Endodermal cell (in vitro differentiated cells): Measurements from ENCODE around the gene KCNJ18. TPM values are rescaled to one million over a fixed set of nuclear protein-coding genes. Genes with fewer than 3 reads are reported as not detected.

Source experiments
- DNase-seq: peaks from one replicate; pipeline ENCODE4 v3.0.0-alpha.2; 2017
- H3K27ac ChIP-seq: 2 replicates; pipeline ENCODE4 v1.5.1; 2013; ENCODE audit warnings: mild to moderate bottlenecking, low read depth, low read length, moderate library complexity
- H3K27me3 ChIP-seq: 2 replicates; pipeline ENCODE4 v1.6.1; 2013; ENCODE audit warnings: mild to moderate bottlenecking, low read length, moderate library complexity; ENCODE audit not compliant: insufficient read depth, control insufficient read depth, poor library complexity, severe bottlenecking
- H3K36me3 ChIP-seq: 2 replicates; pipeline ENCODE4 v1.7.0; 2013; ENCODE audit warnings: mild to moderate bottlenecking, low read length, moderate library complexity; ENCODE audit not compliant: control insufficient read depth, insufficient read depth
- H3K4me1 ChIP-seq: one replicate; pipeline ENCODE4 v1.7.0; 2013; ENCODE audit warnings: low read length; ENCODE audit not compliant: control insufficient read depth, insufficient read depth
- H3K4me3 ChIP-seq: 2 replicates; pipeline ENCODE4 v1.5.1; 2013; ENCODE audit warnings: mild to moderate bottlenecking, low read length, moderate library complexity
- H3K9ac ChIP-seq: 2 replicates; pipeline ENCODE4 v1.6.1; 2013; ENCODE audit warnings: mild to moderate bottlenecking, low read length, moderate library complexity; ENCODE audit not compliant: poor library complexity, severe bottlenecking; ENCODE audit errors: extremely low read depth
- H3K9me3 ChIP-seq: 2 replicates; pipeline ENCODE4 v1.6.1; 2013; ENCODE audit warnings: mild to moderate bottlenecking, low read length, moderate library complexity; ENCODE audit not compliant: control insufficient read depth
- H3K27ac Mint-ChIP-seq: 2 replicates; pipeline ENCODE4 v1.8.0; 2020; ENCODE audit warnings: mixed read lengths
- H3K27me3 Mint-ChIP-seq: 2 replicates; pipeline ENCODE4 v1.8.0; 2021; ENCODE audit warnings: mild to moderate bottlenecking, mixed read lengths; ENCODE audit not compliant: insufficient read depth
- H3K36me3 Mint-ChIP-seq: 2 replicates; pipeline ENCODE4 v1.8.0; 2020; ENCODE audit warnings: low read depth, mixed read lengths
- H3K4me1 Mint-ChIP-seq: 2 replicates; pipeline ENCODE4 v1.8.0; 2020; ENCODE audit warnings: mixed read lengths
- H3K4me3 Mint-ChIP-seq: 2 replicates; pipeline ENCODE4 v1.8.0; 2020; ENCODE audit warnings: mild to moderate bottlenecking, moderate library complexity, mixed read lengths
- H3K9me3 Mint-ChIP-seq: 2 replicates; pipeline ENCODE4 v1.8.0; 2020; ENCODE audit warnings: mild to moderate bottlenecking, mixed read lengths
- WGBS, 2 experiments: methylation state at CpG; one replicate each; pipeline versions ENCODE4 v1.1.5 to v1.1.7; 2013; ENCODE audit warnings: missing lambda C conversion rate in 2 of 2, mixed read lengths in 1 of 2; ENCODE audit not compliant: insufficient coverage in 1 of 2, insufficient read length in 1 of 2; 5-methylcytosine and 5-hydroxymethylcytosine counted together
- total RNA-seq, 2 donors: library from RNA; stranded (reverse); fragmentation: NEBNext Ultra II Directional in 1 of 2; extraction: Animal tissue kit (Norgen Biotek cat#: 25700) in 1 of 2; gene quantifications; 2 replicates in 1 of 2; 3 replicates in 1 of 2; pipeline ENCODE4 v1.2.1, GENCODE V29; 2021
- TF ChIP-seq, protein P1 (sequence below): fragments of 200-600 bp; sonication (generic); conservative IDR thresholded peaks from 2 replicates; pipeline ENCODE4 v1.5.0; 2021; ENCODE audit warnings: antibody characterized with exemption, mild to moderate bottlenecking

KCNJ18 gene
- total RNA-seq, 2 donors from 2014 or later: not detected

DNA sequence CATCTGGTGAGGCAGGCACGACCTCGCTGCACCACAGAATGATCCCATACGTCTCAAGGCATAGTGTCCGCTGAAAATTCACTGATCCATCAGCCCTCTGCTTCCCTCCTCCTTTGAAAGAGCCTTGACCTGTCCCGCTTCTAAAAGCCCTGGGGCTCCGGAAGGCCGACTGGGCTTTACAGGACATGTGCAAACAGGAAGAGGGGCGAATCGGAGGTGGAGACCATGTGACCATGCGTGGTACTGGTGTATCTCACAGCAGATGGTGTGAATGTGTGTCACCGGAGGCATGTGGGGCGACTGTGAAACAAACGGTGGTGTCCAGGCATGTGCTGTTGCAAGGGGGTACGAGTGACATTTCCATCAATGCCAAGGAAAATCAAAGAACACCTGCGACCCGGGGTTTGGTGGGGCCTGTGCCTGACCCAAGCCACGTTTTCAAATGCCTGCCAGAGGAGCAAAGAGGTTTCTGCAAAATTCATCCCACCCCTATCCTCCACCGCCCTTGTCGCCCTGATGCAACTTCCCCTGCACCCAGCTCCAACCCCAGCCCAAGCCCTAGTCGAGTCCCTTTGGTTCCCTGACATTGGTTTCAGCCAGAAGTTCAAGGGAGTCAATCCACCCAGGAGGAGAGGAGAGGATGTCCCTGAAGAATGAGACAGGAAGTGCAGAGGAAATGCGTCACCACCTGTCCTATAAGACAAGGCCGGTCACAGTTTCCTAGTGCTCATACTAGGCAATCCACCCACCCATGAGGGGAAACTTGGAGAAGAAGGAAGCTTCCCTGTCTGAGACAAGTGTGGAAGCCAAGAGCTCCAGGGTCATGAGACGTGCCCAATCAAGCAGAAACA, 5.9 kb upstream of the KCNJ18 start:
- no peak overlapping the region for H3K27ac ChIP-seq
- no peaks in the 10 kb centered on the region for H3K27me3 ChIP-seq
- H3K9me3 ChIP-seq: peaks cover 8% of the 10 kb centered on the region
- H3K27ac Mint-ChIP-seq: no peak overlapping the region
- DNase-seq: no peak
- H3K4me3 Mint-ChIP-seq: no peak overlapping the region
- no peaks in the 10 kb centered on the region for H3K4me1 Mint-ChIP-seq
- peaks cover 2% of the 10 kb centered on the region for H3K36me3 Mint-ChIP-seq
- no peaks in the 10 kb centered on the region for H3K27me3 Mint-ChIP-seq
- H3K9ac ChIP-seq: no peak overlapping the region
- TF ChIP-seq, protein P1, sequence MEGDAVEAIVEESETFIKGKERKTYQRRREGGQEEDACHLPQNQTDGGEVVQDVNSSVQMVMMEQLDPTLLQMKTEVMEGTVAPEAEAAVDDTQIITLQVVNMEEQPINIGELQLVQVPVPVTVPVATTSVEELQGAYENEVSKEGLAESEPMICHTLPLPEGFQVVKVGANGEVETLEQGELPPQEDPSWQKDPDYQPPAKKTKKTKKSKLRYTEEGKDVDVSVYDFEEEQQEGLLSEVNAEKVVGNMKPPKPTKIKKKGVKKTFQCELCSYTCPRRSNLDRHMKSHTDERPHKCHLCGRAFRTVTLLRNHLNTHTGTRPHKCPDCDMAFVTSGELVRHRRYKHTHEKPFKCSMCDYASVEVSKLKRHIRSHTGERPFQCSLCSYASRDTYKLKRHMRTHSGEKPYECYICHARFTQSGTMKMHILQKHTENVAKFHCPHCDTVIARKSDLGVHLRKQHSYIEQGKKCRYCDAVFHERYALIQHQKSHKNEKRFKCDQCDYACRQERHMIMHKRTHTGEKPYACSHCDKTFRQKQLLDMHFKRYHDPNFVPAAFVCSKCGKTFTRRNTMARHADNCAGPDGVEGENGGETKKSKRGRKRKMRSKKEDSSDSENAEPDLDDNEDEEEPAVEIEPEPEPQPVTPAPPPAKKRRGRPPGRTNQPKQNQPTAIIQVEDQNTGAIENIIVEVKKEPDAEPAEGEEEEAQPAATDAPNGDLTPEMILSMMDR: no peak
- H3K9me3 Mint-ChIP-seq: peaks cover 86% of the 10 kb centered on the region
- WGBS, 2 experiments: 73 to 75% methylated on average over 19 to 23 of the region's 23 CpGs
- H3K4me3 ChIP-seq: no peak overlapping the region
- no peaks in the 10 kb centered on the region for H3K36me3 ChIP-seq
- H3K4me1 ChIP-seq: no peaks in the 10 kb centered on the region

DNA sequence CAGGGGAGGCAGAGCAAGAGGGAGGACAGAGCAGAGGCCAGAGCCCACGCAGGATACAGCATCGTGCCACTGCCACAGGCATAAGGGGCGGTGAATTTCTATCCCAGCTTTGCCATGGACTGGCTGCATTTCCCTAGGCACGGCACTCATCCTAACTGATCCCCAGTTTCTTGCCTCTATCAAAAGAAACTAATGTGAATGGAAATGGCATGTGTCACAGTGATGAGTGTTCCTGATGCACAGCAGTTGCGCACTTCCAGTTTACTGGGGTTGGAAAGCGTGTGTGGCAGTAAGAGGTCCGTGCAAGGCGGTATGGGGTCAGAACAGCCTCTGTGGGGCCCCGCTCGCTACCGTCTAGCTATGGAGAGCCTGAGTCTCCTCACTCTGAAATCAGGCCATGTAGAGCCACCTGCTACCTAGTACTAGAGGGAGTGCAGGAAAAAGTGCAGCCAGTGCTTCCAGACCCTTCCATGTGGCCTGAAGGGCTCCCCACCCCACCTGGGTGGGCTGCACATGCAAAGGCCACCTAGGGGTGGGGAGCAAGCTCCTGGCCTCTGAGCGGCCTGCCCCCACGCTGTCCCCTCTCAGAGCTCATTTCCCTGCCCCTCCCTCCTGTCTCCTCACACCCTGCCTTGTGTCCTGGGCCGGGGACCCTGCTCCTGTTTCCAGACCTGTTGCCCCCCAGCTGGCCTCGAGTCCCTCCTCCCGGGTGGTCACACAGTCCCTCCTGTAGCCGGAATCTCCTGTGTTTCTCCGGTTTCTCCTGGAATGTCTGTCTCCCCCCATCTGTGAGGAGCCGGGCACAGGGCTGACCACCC, 5.0 kb upstream of the KCNJ18 start:
- Histone ChIP-seq H3K4me1 (no peaks in the 10 kb centered on the region), H3K36me3 (no peaks in the 10 kb centered on the region), H3K9ac (no peak overlapping the region), H3K4me3 (no peak overlapping the region), H3K27ac (no peak overlapping the region), H3K9me3 (peaks cover 8% of the 10 kb centered on the region), H3K27me3 (no peaks in the 10 kb centered on the region)
- Mint-ChIP-seq H3K36me3 (peaks cover 2% of the 10 kb centered on the region), H3K4me1 (no peaks in the 10 kb centered on the region), H3K4me3 (no peak overlapping the region), H3K9me3 (peaks cover 87% of the 10 kb centered on the region), H3K27me3 (no peaks in the 10 kb centered on the region), H3K27ac (no peak overlapping the region)
- 73 to 86% methylated on average over 12 to 19 of the region's 19 CpGs for WGBS, 2 experiments
- TF ChIP-seq, protein P1: no peak
- DNase-seq: no peak

DNA sequence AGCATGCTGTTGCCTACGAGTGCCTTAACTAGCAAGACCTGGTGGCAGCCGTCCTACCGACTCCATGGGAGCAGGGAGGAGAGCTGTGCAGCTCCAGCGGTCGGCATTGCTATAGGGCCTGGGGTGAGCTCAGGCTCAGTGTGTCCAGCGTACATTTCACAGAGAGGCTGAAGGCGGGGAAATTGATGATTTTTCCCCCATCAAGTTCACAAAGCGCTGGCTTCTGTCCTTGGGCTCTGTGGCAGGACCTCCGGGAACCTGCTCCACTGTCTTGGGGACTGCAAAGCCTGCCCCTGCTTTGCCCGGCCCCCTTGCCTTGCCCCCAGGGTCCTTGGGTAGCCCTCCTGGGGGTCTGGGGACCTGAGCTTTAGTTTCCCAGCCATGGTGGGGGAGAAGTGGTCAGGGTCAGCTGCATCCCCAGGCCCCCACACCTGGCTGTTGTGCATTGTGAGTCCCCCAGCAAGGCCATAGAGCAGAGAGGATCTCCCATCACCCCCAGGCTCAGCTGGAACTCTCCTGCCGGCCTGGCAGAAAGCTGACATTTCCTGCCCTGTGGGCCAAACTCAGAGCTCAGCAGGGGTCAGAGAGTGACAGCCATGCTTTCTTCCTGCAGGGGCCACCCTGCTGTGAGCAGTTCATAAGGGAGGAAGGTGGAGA, 3.9 kb upstream of the KCNJ18 start:
- Mint-ChIP-seq H3K36me3 (peaks cover 2% of the 10 kb centered on the region), H3K27ac (no peak overlapping the region), H3K4me1 (no peaks in the 10 kb centered on the region), H3K4me3 (no peak overlapping the region), H3K9me3 (peaks cover 85% of the 10 kb centered on the region), H3K27me3 (no peaks in the 10 kb centered on the region)
- 83 to 84% methylated on average over 8 to 11 of the region's 11 CpGs for WGBS, 2 experiments
- no peak overlapping the region for H3K27ac ChIP-seq
- no peak overlapping the region for H3K9ac ChIP-seq
- TF ChIP-seq, protein P1: no peak
- no peaks in the 10 kb centered on the region for H3K36me3 ChIP-seq
- DNase-seq: no peak
- H3K27me3 ChIP-seq: no peaks in the 10 kb centered on the region
- H3K4me3 ChIP-seq: no peak overlapping the region
- no peaks in the 10 kb centered on the region for H3K4me1 ChIP-seq
- peaks cover 8% of the 10 kb centered on the region for H3K9me3 ChIP-seq
